ACC112 (cell line): Measurements from ENCODE around the gene TH.

Experiments used
- H2AFZ ChIP-seq: fragments of 200-600 bp; sonication (generic); one replicate; pipeline ENCODE4 v1.6.0; 2017; ENCODE audit warnings: antibody characterized with exemption, low read length; ENCODE audit not compliant: unreplicated experiment
- H3K27ac ChIP-seq: fragments of 200-600 bp; sonication (generic); 2 replicates; pipeline ENCODE4 v1.5.1; 2014; ENCODE audit warnings: low read depth, mild to moderate bottlenecking, antibody characterized with exemption, low read length, moderate library complexity
- H3K27me3 ChIP-seq: fragments of 200-600 bp; sonication (generic); 2 replicates; pipeline ENCODE4 v1.6.1; 2014; ENCODE audit warnings: mild to moderate bottlenecking, antibody characterized with exemption, low read length, moderate library complexity, mixed read lengths; ENCODE audit not compliant: insufficient read depth
- H3K36me3 ChIP-seq: fragments of 200-600 bp; sonication (generic); 2 replicates; pipeline ENCODE4 v1.6.1; 2016; ENCODE audit warnings: mild to moderate bottlenecking, antibody characterized with exemption, low read length, moderate library complexity, mixed read lengths; ENCODE audit not compliant: insufficient read depth
- H3K4me1 ChIP-seq: fragments of 200-600 bp; sonication (generic); one replicate; pipeline ENCODE4 v1.6.1; 2016; ENCODE audit warnings: low read length, mixed read lengths; ENCODE audit not compliant: insufficient read depth, unreplicated experiment, control insufficient read depth
- H3K4me3 ChIP-seq: fragments of 200-600 bp; sonication (generic); 2 replicates; pipeline ENCODE4 v1.5.1; 2014; ENCODE audit warnings: mild to moderate bottlenecking, low read depth, low read length
- H3K79me2 ChIP-seq: fragments of 200-600 bp; sonication (generic); one replicate; pipeline ENCODE4 v1.6.0; 2016; ENCODE audit warnings: low read length; ENCODE audit not compliant: control insufficient read depth, unreplicated experiment, insufficient read depth

The TH gene

DNA sequence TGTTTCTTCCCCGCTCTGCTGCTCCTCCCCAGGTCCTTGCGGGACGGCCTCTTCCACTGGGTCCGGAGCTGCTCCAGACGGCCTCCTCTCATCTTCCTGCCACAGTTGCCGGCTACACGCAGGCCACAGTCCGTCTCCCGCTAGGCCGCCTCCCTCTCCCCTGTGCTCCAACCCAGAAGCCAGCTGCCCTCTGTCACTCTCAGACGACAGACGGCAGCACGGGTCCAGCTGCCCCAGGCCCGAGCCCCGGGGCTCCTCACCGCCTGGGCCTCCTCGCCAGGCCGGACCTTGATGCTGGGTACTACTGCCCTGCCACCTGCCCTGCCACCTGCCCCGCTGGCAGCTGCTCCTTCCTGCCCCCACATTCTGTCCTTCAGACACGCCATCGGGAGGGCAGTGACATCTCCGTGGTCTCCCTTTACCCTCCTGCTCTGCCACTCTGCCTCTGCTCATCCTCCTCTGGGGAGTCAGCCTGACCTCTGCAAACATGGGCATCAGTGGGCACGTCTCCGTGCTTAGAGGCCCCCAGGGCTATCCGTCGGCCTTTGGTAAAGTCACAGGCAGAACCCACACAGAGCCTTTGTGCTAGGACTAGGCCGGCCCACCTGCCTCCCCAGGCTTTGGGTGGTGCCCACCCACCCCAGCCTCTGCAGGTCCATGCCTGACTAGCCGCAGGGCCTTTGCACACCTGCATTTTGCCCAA lies 43.1 kb upstream of the TH start:
- no peaks in the 10 kb centered on the region for H3K4me1 ChIP-seq
- H3K4me3 ChIP-seq: no peak overlapping the region
- no peak overlapping the region for H3K27ac ChIP-seq
- H3K27me3 ChIP-seq: peaks cover 40% of the 10 kb centered on the region
- no peaks in the 10 kb centered on the region for H3K79me2 ChIP-seq
- no peak overlapping the region for H2AFZ ChIP-seq
- no peaks in the 10 kb centered on the region for H3K36me3 ChIP-seq

GRCh38 chr11:2213890-2214526 lies 42.4 kb upstream of the TH start:
- peaks cover 33% of the 10 kb centered on the region; the same call in 1 of the 2 replicates for H3K27me3 ChIP-seq
- H3K4me3 ChIP-seq: no peak overlapping the region
- H2AFZ ChIP-seq: no peak overlapping the region
- H3K4me1 ChIP-seq: no peaks in the 10 kb centered on the region
- no peaks in the 10 kb centered on the region for H3K36me3 ChIP-seq
- no peaks in the 10 kb centered on the region for H3K79me2 ChIP-seq
- no peak overlapping the region for H3K27ac ChIP-seq

DNA sequence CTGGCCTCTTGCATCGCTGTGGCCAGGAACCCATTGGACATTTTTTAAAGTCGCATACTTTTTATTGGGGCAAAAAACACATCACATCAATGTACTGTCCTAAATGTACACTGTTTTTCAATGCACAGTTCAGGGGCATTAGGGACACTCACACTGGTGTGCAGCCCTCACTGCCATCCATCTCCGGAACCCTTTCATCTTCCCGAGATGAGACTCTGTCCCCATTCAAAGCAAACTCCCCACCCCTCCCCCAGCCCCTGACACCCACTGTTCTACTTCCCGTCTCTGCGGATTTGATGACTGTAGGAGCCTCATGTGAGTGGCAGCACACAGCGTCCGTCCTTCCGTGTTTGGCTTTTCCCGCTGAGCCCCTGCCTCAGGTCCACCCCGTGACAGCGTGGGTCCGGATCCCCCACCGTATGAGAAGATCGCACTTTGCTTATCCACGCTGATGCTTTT lies 41.8 kb upstream of the TH start:
- Histone ChIP-seq H3K36me3 (no peaks in the 10 kb centered on the region), H3K79me2 (no peaks in the 10 kb centered on the region), H3K27ac (no peak overlapping the region), H2AFZ (no peak overlapping the region), H3K4me3 (no peak overlapping the region), H3K27me3 (peaks cover 31% of the 10 kb centered on the region; the same call in 1 of the 2 replicates), H3K4me1 (no peaks in the 10 kb centered on the region)

DNA sequence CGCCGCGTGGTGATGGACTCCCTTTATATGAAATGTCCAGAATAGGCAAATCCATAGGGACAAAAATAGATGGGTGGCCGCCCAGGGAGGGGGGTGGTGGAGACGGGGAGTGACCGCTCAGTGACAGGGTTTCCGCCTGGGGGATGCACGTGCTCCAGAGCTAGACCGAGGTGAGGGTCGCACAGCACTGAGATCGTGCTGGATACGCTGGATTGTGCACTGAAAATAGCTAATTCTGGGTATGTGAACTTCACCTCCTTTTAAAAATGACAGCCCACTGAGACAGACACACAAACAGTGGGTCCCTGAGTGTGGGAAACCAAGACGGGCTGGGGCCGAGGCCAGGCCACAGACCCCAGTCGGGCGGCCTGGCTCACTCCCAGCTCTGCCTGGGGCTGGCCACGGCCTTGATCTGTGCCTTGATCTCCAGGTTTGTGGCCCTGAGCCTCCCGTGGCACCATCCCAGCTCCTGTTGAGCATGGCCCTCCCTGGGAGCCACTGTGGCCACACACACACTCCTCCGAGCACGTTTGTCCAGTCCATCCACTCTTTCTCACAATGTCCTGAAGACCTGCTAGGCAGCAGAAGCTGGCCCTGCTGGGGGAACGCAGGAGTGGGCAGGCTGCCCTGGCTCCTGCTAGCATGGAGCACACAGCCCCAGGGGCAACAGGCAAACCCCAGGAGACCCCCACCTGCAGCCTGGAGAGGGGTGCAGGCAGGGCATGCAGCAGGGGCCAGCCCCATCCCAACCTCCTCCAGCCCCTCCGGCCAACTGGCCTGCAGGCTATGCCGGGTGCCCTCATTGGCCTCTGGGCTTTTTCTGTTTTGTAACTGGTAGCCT lies 41.0 kb upstream of the TH start:
- no peak overlapping the region for H2AFZ ChIP-seq
- H3K4me1 ChIP-seq: no peaks in the 10 kb centered on the region
- no peak overlapping the region for H3K4me3 ChIP-seq
- peaks cover 31% of the 10 kb centered on the region; the same call in 1 of the 2 replicates for H3K27me3 ChIP-seq
- H3K79me2 ChIP-seq: no peaks in the 10 kb centered on the region
- no peaks in the 10 kb centered on the region for H3K36me3 ChIP-seq
- no peak overlapping the region for H3K27ac ChIP-seq

DNA sequence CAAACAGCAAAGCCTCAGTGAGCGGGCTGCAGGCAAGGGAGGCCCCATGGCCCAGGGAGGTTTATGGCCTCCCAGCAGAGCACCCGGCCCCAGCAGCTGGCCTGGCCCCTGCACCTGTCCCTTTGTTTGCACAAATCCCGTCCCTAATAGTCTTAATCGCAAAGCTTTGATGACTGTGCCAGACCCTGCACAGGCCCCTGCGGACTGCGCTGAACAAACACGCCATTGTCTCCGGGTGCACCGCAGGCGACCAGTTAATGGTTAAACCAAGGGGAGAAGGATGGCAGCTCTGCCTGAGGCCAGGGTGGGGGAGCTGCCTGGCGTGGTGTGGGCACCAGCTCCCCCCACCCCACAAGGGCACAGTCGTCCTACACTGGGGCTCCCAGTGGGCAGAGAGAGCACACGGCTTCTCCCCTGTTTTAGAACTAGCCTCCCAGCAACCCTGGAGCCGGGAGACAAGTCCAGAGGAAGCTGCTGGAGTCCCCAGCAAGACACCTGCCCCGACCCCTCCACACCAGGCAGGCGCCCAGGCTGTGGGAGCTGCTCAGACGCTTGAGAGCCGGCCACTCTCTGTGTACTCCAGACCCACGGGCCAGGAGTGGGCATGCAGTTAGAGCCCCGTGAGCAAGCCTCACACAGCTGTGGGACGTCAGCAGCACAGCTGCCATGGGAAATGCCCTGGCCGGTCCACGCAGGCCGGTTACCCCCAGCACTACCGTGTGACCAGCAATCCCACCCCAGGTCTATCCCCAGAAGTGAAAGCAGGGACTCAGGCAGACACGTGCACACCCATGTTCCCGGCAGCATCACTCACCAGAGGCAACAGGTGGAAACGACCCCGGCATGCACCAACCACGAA lies 39.7 kb upstream of the TH start:
- Histone ChIP-seq H3K4me1 (no peaks in the 10 kb centered on the region), H2AFZ (no peak overlapping the region), H3K36me3 (no peaks in the 10 kb centered on the region), H3K79me2 (no peaks in the 10 kb centered on the region), H3K4me3 (no peak overlapping the region), H3K27me3 (peaks cover 29% of the 10 kb centered on the region; the same call in 1 of the 2 replicates), H3K27ac (no peak overlapping the region)

GRCh38 chr11:2210366-2211112 lies 38.9 kb upstream of the TH start:
- H3K27ac ChIP-seq: no peak overlapping the region
- peaks cover 30% of the 10 kb centered on the region; the same call in 1 of the 2 replicates for H3K27me3 ChIP-seq
- no peaks in the 10 kb centered on the region for H3K4me1 ChIP-seq
- H3K36me3 ChIP-seq: no peaks in the 10 kb centered on the region
- no peak overlapping the region for H3K4me3 ChIP-seq
- no peak overlapping the region for H2AFZ ChIP-seq
- no peaks in the 10 kb centered on the region for H3K79me2 ChIP-seq

- no peaks in the 10 kb centered on the region for H3K36me3 ChIP-seq
- no peaks in the 10 kb centered on the region for H3K4me1 ChIP-seq
- no peak overlapping the region for H3K27ac ChIP-seq
- no peak overlapping the region for H3K4me3 ChIP-seq
- no peak overlapping the region for H2AFZ ChIP-seq
- H3K27me3 ChIP-seq: peaks cover 30% of the 10 kb centered on the region; the same call in 1 of the 2 replicates
- no peaks in the 10 kb centered on the region for H3K79me2 ChIP-seq
Measured at GRCh38 chr11:2209900-2210321, 38.3 kb upstream of the TH start.

DNA sequence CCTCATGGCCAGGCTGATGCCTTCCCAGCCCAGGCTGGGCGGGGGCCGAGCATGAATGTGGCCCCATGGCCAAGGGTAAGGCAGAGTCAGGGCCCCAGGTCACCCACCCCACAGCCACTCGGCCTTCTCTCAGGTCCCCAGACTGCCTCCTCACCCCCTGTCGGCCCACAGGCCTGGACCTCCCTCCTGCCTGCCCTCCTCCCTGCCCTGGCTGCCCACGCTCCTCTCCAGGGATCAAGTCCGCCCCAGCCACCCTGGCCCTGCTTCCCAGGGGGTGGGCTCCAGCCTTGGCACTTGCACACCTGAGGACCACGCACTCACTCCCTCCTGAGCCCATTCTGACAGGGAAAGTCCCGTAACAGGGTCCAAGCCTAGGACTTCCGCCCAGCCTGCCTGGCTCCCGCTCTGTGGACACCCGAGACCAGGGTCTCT lies 37.8 kb upstream of the TH start:
- Histone ChIP-seq H3K4me1 (no peaks in the 10 kb centered on the region), H2AFZ (no peak overlapping the region), H3K79me2 (no peaks in the 10 kb centered on the region), H3K27ac (no peak overlapping the region), H3K4me3 (no peak overlapping the region), H3K27me3 (peaks cover 30% of the 10 kb centered on the region; the same call in 1 of the 2 replicates), H3K36me3 (no peaks in the 10 kb centered on the region)

DNA sequence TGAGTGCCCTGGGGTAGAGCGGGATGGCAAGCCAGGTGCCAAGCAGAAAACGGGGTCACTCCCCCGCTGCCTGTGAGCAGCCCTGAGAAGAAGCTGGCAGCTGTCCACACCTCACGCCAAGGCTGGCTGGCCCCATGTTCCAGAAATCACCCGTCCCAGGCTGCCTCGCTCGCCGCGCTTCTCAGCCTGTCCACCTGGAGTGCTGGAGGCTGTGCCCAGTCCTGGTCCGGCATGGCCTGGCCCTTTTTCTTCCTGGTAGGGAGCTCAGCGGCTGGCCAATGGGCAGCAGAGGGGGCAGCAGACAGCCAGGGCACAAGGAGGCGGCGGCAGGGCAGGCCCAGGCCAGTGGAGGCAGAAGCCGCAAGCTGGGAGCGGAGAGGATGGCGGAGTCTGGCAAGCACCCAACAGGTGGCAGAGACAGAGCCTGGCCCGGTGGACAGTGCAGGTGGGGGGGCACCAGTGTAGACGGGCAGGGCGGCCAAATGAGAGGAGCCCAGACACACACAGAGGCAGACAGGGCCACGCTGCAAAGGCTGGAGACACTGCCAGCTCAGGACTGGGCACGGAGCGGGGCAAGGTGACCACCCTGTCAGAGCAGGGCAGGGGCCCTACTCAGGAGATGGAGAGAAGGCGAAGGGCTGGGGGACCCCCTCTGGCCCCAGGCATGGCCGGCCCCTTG lies 37.2 kb upstream of the TH start:
- Histone ChIP-seq H3K4me1 (no peaks in the 10 kb centered on the region), H3K4me3 (no peak overlapping the region), H3K79me2 (no peaks in the 10 kb centered on the region), H2AFZ (no peak overlapping the region), H3K27ac (no peak overlapping the region), H3K36me3 (no peaks in the 10 kb centered on the region), H3K27me3 (peaks cover 30% of the 10 kb centered on the region; the same call in 1 of the 2 replicates)
